ENCODE measurements around the gene USP3. TPM values are rescaled to one million over a fixed set of nuclear protein-coding genes. Genes with fewer than 3 reads are reported as not detected.

USP3 gene
- total RNA-seq, 1 donor from 2014 or later, result 17.2 TPM

DNA sequence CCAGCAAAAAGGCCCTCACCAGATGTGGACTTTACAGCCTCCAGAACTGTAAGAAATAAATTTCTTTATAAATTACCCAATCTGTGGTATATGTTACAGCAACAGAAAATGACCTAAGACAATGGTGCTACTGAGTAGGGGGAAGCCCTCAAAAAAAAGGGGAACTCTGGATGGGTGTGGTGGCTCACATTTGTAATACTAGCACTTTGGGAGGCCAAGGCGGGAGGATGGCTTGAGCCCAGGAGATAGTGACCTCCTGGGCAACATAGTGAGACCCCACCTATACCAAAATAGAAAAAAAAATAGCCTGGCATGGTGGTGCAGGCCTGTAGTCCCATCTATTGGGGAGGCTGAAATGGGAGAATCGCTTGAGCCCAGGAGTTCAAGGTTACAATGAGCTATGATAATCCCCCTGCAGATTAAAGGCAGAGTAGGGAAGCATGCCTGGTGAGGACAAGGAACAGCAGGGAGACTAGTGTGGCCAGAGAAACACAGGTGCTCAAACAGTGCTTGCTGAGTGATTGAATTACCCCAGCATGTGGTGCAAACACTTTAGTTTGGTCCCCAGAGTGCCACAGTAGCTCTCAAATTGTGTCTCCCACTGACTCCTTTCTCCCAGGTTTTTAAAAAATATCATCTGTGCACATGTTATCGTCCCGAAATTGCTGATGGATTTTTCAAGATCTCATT is 13.9 kb upstream of the USP3 start:
- Histone ChIP-seq H3K27ac (replicated peaks) (peak overlapping the region; percentile 24), H3K36me3 (no peaks in the 10 kb centered on the region), H3K4me1 (peaks cover 4% of the 10 kb centered on the region), H3K9me3 (replicated peaks) (no peaks in the 10 kb centered on the region), H3K4me3 (no peak overlapping the region), H3K27me3 (ENCODE audit: low read depth) (no peaks in the 10 kb centered on the region)
- intact Hi-C loops (cut with micrococcal nuclease), result no loop called here
- DNase-seq, result no peak
- TF ChIP-seq, protein P1, sequence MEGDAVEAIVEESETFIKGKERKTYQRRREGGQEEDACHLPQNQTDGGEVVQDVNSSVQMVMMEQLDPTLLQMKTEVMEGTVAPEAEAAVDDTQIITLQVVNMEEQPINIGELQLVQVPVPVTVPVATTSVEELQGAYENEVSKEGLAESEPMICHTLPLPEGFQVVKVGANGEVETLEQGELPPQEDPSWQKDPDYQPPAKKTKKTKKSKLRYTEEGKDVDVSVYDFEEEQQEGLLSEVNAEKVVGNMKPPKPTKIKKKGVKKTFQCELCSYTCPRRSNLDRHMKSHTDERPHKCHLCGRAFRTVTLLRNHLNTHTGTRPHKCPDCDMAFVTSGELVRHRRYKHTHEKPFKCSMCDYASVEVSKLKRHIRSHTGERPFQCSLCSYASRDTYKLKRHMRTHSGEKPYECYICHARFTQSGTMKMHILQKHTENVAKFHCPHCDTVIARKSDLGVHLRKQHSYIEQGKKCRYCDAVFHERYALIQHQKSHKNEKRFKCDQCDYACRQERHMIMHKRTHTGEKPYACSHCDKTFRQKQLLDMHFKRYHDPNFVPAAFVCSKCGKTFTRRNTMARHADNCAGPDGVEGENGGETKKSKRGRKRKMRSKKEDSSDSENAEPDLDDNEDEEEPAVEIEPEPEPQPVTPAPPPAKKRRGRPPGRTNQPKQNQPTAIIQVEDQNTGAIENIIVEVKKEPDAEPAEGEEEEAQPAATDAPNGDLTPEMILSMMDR (IDR thresholded peaks at IDR 0.05; ENCODE audit: borderline replicate concordance), result no peak

DNA sequence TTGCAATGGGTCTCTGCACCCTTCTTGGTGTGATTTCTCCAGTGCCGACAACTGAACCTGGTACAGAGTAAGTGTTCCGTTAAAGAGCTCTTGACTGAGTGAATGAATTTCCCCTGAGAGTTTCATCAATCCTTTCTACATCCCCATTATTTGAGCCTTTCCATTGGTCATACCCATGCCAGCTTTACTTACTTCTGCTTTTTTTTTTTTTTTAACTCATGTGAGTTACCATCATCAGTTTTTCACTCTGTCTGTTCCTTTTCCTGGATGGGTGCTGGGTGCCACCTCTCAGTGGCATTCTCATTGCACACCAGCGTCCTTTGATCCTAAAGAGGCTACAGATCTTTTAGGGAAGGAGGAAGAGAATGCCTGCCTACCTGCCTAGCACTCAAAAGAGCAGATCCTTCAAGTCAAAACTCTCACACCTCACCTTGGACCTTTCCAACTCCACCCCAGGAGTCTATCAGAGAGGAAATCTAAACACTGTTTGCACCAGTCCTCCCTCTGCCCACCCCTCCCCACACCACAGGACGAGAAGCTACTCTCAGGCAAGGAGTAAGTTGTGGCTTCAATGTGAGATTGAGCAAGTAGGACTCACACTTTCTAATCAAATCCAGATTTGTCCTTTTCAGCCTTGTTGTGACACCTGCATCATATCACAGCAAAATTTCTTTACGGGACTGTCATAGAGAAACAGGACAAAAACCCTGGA is 13.1 kb upstream of the USP3 start:
- no peak for DNase-seq
- H3K36me3 ChIP-seq, result no peaks in the 10 kb centered on the region
- H3K27me3 ChIP-seq (ENCODE audit: low read depth), result no peaks in the 10 kb centered on the region
- intact Hi-C loops (cut with micrococcal nuclease), result no loop called here
- H3K9me3 ChIP-seq (replicated peaks), result no peaks in the 10 kb centered on the region
- TF ChIP-seq, protein P1 (IDR thresholded peaks at IDR 0.05; ENCODE audit: borderline replicate concordance), result no peak
- peaks cover 4% of the 10 kb centered on the region for H3K4me1 ChIP-seq
- H3K27ac ChIP-seq (replicated peaks), result peak overlapping the region; percentile 38
- H3K4me3 ChIP-seq, result no peak overlapping the region

DNA sequence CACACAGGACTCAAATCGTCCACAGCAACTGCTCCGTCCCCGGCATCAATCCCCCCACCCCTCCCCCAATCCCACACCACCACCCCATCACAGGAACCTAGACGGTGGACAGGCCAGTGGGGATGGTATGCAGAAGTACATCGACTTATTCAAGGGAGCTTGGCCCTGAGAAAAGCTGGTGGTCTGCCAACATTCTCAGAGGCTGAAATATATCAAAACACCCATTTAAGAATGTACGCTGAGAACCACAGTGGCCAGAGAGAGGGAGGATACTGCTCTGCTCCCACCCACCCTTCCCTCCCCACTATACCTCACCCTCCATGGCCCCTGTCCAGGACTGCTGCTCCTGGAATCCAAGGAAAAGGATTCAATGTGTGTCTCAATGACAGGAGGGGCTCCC is 12.4 kb upstream of the USP3 start:
- TF ChIP-seq, protein P1 (IDR thresholded peaks at IDR 0.05; ENCODE audit: borderline replicate concordance), result no peak
- DNase-seq, result no peak
- no peaks in the 10 kb centered on the region for H3K27me3 ChIP-seq (ENCODE audit: low read depth)

DNA sequence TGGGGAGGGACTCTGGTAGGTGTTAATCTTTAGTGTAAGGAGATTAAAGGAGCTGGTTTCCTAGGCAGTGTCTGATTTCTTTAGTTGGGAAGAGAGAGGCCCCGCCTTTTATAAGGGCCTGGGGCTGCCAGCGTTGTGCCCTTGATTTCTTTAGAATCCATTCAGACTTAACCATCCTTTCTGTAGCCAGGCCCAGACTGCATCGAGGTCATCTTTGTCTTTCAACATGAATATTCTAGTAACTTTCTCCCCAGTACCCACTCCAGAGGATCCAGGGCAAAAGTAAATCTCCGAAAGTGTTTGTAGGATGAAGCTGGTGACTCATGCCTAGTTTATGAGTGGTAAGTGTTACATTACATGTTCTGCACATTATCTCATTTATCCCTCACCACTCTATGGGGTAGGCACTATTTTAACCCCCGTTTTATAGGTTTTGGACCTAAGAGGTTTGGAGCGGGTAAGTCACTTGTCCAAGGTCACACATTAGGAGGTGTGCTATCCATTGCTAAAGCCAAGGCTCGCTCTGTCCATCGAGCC is 11.8 kb upstream of the USP3 start:
- peaks cover 1% of the 10 kb centered on the region for H3K4me1 ChIP-seq
- no peaks in the 10 kb centered on the region for H3K27me3 ChIP-seq (ENCODE audit: low read depth)
- no peaks in the 10 kb centered on the region for H3K36me3 ChIP-seq
- intact Hi-C loops (cut with micrococcal nuclease), result no loop called here
- H3K9me3 ChIP-seq (replicated peaks), result no peaks in the 10 kb centered on the region
- no peak for DNase-seq
- H3K27ac ChIP-seq (replicated peaks), result no peak overlapping the region
- no peak overlapping the region for H3K4me3 ChIP-seq
- TF ChIP-seq, protein P1 (IDR thresholded peaks at IDR 0.05; ENCODE audit: borderline replicate concordance), result no peak

More for the DNA sequence above, 12.4 kb upstream of the USP3 start:
- H3K9me3 ChIP-seq (replicated peaks), result no peaks in the 10 kb centered on the region
- H3K4me1 ChIP-seq, result peaks cover 4% of the 10 kb centered on the region
- H3K36me3 ChIP-seq, result no peaks in the 10 kb centered on the region
- intact Hi-C loops (cut with micrococcal nuclease), result no loop called here
- no peak overlapping the region for H3K27ac ChIP-seq (replicated peaks)
- no peak overlapping the region for H3K4me3 ChIP-seq

DNA sequence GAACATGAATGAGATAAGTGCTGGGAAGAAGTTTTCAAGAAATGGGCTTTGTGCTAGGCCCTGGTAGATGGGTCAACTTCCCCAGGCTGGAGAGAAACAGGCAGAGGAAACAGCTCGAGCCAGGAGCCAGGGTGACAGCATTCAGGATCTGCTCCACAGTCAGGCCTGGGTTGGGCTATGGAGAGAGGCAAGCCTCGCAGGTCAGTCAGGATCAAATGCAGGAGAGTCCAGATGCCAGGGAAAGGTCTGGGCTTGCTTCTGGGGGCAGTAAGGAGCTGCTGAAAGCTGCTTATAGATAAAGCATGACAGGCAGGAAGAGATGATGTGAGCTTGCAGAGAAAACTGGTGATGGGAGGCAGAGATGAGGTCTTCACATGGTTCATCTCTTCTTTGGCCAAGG is 11.0 kb upstream of the USP3 start:
- no peak for DNase-seq
- H3K36me3 ChIP-seq, result no peaks in the 10 kb centered on the region
- H3K4me3 ChIP-seq, result no peak overlapping the region
- TF ChIP-seq, protein P1 (IDR thresholded peaks at IDR 0.05; ENCODE audit: borderline replicate concordance), result no peak
- intact Hi-C loops (cut with micrococcal nuclease), result no loop called here
- no peaks in the 10 kb centered on the region for H3K9me3 ChIP-seq (replicated peaks)
- no peaks in the 10 kb centered on the region for H3K4me1 ChIP-seq
- H3K27ac ChIP-seq (replicated peaks), result no peak overlapping the region
- H3K27me3 ChIP-seq (ENCODE audit: low read depth), result no peaks in the 10 kb centered on the region

Measured in left ventricle myocardium inferior (tissue), 1 donor.